IPS-18a (cell line): ENCODE measurements around the gene MED15.

ENCODE experiments used
- H3K27ac ChIP-seq: one replicate; pipeline ENCODE4 v1.5.1; 2013; ENCODE audit warnings: low read length
- H3K27me3 ChIP-seq: one replicate; pipeline ENCODE4 v1.6.1; 2013; ENCODE audit warnings: mild to moderate bottlenecking, low read length; ENCODE audit not compliant: control insufficient read depth, insufficient read depth
- H3K36me3 ChIP-seq: one replicate; pipeline ENCODE4 v1.6.1; 2013; ENCODE audit warnings: low read depth, low read length; ENCODE audit not compliant: control insufficient read depth
- H3K4me1 ChIP-seq: one replicate; pipeline ENCODE4 v1.6.1; 2013; ENCODE audit warnings: low read depth, low read length; ENCODE audit not compliant: control insufficient read depth
- H3K4me3 ChIP-seq: one replicate; pipeline ENCODE4 v1.5.1; 2013; ENCODE audit warnings: low read length
- H3K9ac ChIP-seq: one replicate; pipeline ENCODE4 v1.6.1; 2013; ENCODE audit warnings: mild to moderate bottlenecking, low read length, moderate library complexity
- H3K9me3 ChIP-seq: one replicate; pipeline ENCODE4 v1.6.1; 2013; ENCODE audit warnings: low read depth, low read length; ENCODE audit not compliant: control insufficient read depth

Gene MED15

DNA sequence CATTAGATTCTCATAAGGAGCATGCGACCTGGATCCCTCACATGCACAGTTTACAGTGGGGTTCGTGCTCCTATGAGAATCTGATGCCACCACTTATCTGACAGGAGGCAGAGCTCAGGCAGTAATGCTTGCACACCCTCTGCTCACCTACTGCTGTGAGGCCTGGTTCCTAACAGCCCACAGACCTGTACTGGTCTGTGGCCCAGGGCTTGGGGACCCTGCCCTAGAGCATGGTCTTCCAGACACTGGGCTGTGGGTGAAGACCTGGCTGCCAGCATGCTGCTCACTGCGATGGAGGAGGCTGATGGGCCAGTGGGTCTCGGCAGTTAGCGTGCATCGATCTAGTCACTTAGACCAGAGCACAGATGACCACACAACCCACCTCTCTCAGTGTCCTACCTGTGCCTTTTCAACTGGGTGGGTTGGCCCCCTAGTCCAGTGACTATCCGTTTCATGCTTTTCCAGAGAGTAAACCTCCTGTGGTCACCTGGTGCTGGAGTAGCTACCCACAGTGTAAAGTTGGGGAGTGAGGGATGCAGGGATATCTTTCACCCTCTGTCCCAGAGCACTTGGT, 21.1 kb downstream of the MED15 start:
- H3K27ac ChIP-seq = no peak overlapping the region
- peaks cover 11% of the 10 kb centered on the region for H3K4me1 ChIP-seq
- H3K36me3 ChIP-seq = peaks cover 6% of the 10 kb centered on the region

DNA sequence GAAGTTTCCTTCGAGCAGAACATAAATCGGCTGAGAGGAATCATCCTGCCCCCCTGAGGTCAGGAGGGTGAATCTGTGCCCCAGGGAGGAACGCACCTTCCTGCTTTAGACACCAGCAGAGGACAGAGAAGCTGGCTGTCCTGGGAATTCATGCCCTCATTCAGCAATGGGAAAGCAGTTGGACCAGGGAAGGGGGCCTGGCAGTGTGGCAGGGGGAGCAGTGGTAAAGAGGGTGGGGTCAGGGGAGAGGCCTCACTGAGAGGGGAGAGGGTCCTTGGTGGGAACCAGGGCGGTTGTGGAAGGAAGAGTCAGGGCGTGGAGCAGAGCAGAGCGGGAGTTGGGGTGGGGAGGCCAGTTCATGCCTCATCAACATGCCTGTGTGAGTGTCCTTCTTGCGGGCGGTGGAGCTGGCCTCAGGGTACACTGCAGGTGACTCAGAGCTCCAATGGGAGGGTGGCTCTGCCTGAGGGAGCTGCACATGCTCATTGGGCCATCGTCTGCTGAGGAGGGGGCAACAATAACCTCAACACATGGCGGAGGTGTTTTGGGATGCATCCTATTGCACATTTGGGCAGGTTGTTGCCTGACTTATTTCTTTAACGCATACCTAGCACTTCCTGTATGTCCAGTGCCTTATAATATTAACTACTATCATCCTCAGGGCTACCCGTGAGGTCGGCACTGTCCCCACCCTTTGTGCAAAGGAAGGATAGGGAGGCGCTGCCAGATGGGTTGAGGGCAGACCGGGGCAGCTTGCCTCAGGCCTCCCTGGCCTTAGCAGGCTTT, 23.2 kb downstream of the MED15 start:
- Histone ChIP-seq H3K36me3 (peaks cover 6% of the 10 kb centered on the region), H3K9me3 (no peaks in the 10 kb centered on the region), H3K27me3 (no peaks in the 10 kb centered on the region), H3K9ac (no peak overlapping the region), H3K4me1 (peaks cover 11% of the 10 kb centered on the region), H3K27ac (no peak overlapping the region), H3K4me3 (no peak overlapping the region)

More for the DNA sequence above, 21.1 kb downstream of the MED15 start:
- H3K9ac ChIP-seq = no peak overlapping the region
- no peak overlapping the region for H3K4me3 ChIP-seq
- no peaks in the 10 kb centered on the region for H3K9me3 ChIP-seq
- H3K27me3 ChIP-seq = no peaks in the 10 kb centered on the region

DNA sequence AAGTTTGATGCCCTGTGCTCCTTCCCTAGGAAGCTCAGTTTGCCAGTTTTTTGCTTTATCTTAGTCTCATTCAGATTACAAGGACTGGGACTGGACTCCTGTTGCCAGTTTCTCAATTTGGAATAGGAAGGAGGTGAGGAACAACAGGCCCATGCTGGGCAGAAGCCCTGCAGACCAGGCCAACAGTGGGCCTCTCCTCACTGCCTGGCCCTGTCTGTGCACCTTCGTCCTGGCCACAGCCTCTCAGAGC, 23.7 kb downstream of the MED15 start:
- Histone ChIP-seq H3K27me3 (no peaks in the 10 kb centered on the region), H3K4me3 (no peak overlapping the region), H3K9ac (no peak overlapping the region), H3K27ac (no peak overlapping the region), H3K9me3 (no peaks in the 10 kb centered on the region), H3K4me1 (peaks cover 11% of the 10 kb centered on the region), H3K36me3 (peaks cover 6% of the 10 kb centered on the region)

DNA sequence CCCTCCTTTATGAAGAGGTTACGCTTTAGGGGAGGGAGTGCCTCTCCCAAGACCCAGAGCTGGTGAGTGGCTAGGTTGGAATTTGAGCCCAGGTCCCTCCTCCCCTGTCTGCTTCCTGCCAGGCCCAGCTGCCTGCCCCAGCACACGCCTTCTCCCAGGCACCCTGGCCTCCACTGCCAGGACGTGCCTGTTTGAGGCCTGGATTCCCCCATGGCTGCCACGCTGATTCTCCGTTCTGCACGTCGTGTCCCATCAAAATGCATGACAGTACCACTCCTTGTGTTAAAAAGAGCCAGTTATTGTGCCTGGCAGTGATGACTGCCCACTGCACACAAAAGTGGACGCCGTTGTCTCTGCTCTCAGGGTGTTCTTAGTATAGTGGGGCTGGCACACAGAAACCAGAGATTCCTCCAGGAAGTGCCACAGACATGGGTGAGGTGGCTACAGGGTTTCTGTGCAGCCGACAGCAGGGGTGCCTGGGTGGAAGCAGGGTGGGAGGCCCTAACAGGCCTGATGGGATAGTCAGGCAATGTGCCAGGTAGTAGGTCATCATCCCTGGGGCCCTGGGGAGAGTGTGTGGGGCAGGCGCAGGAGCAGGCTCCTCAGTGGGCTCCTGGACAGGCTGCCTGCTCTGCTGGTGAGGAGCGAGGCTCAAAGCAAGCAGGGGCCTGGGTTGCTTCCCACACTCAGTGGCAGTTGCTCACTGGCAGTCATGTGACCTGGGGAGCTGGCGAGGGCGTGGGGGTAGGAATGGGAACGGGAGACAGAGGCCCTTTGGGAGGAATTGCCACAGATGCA, 24.2 kb downstream of the MED15 start:
- Histone ChIP-seq H3K27ac (no peak overlapping the region), H3K9me3 (no peaks in the 10 kb centered on the region), H3K4me3 (no peak overlapping the region), H3K27me3 (no peaks in the 10 kb centered on the region), H3K36me3 (peaks cover 6% of the 10 kb centered on the region), H3K9ac (no peak overlapping the region), H3K4me1 (peaks cover 11% of the 10 kb centered on the region)

DNA sequence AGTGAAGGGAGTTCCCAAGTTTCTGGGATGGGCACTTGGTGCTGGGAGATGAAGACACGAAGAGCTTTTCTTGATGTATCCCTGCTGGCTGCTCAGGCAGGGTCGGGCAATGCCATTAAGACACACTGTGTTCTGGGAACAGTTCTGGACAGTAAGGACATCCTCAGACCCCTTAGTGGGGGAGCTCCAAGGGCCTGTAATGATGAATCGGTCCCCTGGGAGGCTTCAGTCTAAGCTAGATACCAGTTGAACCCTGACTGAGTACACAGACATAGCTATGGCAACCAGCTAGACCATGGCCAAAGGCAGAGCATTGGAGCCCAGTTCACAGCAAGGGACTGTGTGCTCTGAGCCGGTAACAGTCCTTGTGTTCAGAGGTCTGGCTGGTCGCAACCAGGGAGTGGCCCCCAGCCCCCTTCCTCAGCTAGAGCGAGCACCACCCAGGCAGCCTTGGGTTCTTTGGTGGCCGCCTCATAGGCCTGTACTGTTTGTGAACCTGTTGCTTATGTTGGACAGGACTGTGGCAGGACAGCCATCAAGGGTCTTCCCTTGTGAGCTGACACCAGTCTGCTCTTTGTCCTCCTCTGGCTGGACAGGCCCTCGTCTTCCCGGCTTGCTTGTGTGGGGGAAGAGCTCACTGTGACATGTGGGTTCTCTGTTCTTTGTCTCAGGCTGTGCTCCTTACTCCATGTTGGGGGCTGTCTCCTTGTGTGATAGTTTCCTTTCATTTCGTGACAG, 25.0 kb downstream of the MED15 start:
- Histone ChIP-seq H3K9me3 (no peaks in the 10 kb centered on the region), H3K27me3 (no peaks in the 10 kb centered on the region), H3K36me3 (peaks cover 13% of the 10 kb centered on the region), H3K27ac (no peak overlapping the region), H3K9ac (no peak overlapping the region), H3K4me3 (no peak overlapping the region), H3K4me1 (peaks cover 11% of the 10 kb centered on the region)

DNA sequence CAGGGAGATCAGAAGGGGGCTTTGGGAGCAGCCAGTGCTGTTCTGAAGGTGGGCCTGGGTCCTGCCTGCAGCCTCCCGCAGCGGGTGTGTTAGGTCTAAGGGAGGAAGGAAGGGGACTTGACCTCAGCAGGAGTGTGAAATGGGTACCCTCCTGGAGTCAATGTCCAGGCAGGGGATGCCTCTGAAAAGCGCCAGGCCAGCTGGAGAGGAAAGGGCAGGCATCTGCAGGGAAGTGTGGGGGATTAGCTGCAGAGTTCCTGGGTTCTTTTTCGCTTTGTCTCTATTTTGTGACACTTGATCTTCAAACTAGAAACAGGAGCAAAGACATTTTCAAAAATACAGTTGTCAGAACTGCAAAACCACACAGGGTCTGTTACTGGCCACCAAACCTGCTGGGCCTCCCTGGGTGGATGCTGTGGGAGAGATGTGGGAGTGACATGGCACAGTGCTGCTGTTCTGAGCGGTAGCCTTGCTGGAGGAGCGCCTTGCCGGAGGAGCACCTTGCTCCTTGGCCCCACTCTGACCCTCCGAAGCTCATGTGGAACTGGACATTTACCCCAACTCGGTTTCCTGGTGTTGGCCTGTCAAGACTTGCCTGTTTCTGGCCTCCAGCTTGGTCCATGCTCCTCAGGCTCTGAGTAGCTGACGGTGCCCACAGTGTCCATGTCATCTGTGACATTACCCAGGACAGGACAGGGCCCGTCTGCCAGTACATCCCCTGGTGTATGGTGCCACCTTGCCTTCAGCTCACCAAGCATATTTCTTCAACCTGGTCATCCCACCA, 25.9 kb downstream of the MED15 start:
- no peak overlapping the region for H3K9ac ChIP-seq
- peaks cover 11% of the 10 kb centered on the region for H3K4me1 ChIP-seq
- no peaks in the 10 kb centered on the region for H3K9me3 ChIP-seq
- H3K27ac ChIP-seq = no peak overlapping the region
- no peak overlapping the region for H3K4me3 ChIP-seq
- peaks cover 12% of the 10 kb centered on the region for H3K36me3 ChIP-seq
- H3K27me3 ChIP-seq = no peaks in the 10 kb centered on the region

DNA sequence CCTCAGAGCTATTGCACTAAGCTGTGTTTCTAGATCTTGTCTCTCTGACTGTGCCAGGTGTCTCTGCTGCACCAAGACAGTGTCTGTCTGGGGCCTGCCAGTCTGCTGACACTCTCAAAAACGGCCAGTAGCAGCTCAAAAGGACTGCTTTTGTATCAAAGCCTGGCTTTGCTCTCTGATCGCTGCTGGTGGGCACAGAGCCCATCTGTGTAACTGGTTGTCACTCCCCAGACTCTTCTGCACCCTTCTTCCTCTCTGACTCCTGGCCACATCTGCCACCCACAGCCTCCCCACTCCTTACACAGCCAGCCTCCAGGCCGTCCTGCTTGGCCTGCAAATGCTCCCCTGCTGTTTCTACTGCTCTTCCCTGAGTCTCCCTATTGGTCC, 26.5 kb downstream of the MED15 start:
- H3K4me1 ChIP-seq = peaks cover 11% of the 10 kb centered on the region
- no peak overlapping the region for H3K27ac ChIP-seq
- no peak overlapping the region for H3K9ac ChIP-seq
- no peaks in the 10 kb centered on the region for H3K27me3 ChIP-seq
- H3K4me3 ChIP-seq = no peak overlapping the region
- no peaks in the 10 kb centered on the region for H3K9me3 ChIP-seq
- peaks cover 10% of the 10 kb centered on the region for H3K36me3 ChIP-seq

DNA sequence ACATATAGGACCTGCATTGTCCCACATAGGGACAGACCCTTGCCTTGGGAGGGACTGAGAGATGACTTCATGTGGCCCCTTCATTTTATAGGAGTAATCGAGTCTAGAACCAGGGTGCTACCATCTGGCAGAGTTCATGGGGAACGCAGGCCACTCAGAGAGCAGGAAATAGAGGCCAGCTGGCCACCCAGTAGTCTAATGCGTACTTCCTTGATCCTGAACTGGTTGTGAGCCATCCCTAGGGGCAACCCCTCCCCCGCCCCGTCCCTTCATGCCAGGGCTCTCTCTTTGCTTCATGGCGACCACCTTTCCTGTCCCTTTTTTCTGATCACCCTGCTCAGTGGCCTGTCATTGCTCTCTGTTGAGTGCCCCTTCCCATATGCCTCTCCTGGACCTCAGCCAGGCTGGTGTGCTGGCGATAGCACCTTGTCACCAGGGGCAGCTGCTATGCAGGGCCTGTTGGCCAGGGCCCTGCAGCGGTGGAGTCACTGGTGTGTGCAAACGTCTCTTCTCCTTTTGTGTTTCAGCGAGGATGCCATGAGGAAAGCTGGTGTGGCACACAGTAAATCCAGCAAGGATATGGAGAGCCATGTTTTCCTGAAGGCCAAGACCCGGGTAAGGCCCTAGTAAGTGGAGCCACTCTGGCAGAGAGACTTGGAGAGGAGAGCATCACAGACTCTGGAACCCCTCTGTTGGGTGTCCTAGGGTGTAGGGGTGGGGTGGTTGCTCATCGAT, 29.3 kb downstream of the MED15 start:
- H3K4me1 ChIP-seq = no peaks in the 10 kb centered on the region
- no peaks in the 10 kb centered on the region for H3K27me3 ChIP-seq
- no peak overlapping the region for H3K9ac ChIP-seq
- no peaks in the 10 kb centered on the region for H3K9me3 ChIP-seq
- no peak overlapping the region for H3K27ac ChIP-seq
- no peak overlapping the region for H3K4me3 ChIP-seq
- peaks cover 10% of the 10 kb centered on the region for H3K36me3 ChIP-seq

DNA sequence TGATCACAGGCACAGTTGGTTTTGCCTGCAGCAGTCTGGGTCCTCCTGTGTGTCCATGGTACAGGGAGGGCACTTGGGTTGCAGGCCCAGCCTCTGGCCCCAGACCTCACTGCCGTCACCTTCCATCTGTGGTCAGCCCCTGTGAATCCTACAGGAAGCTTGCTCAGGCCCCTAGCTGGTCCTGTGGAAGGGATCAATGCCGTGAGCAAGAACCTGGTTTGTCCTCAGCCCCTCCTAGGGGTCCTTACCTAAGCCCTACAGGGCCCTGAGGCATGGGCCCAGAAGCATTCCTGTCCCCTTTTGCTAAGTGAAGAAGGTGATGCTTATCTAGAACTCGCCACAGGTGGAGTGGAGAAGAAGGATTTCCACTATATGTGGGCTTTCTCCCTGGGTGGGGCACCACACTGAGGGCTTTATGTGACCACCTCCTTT, 29.9 kb downstream of the MED15 start:
- H3K4me3 ChIP-seq = no peak overlapping the region
- no peaks in the 10 kb centered on the region for H3K9me3 ChIP-seq
- H3K27ac ChIP-seq = no peak overlapping the region
- no peaks in the 10 kb centered on the region for H3K4me1 ChIP-seq
- H3K27me3 ChIP-seq = no peaks in the 10 kb centered on the region
- peaks cover 10% of the 10 kb centered on the region for H3K36me3 ChIP-seq
- no peak overlapping the region for H3K9ac ChIP-seq

DNA sequence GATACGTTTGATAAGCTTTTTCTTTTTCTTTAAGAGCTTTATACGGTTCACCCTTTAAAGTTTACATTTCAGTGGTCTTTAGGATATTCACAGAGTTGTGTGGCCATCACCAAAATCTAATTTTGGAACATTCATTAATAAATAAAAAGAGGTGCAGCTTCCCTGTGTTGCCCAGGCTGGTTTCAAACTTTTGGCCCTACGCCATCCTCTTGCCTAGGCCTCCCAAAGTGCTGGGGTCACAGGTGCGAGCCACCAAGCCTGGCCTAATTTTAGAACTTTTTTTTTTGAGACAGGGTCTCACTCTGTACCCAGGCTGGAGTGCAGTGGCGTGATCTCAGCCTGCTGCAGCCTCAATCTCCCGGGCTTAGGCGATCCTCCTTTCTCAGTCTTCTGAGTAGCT, 30.6 kb downstream of the MED15 start:
- Histone ChIP-seq H3K9ac (no peak overlapping the region), H3K27ac (no peak overlapping the region), H3K9me3 (no peaks in the 10 kb centered on the region), H3K36me3 (peaks cover 10% of the 10 kb centered on the region), H3K4me3 (no peak overlapping the region), H3K4me1 (no peaks in the 10 kb centered on the region), H3K27me3 (no peaks in the 10 kb centered on the region)
